ENCODE measurements around the gene VPS13C.

- TF ChIP-seq, protein P1, sequence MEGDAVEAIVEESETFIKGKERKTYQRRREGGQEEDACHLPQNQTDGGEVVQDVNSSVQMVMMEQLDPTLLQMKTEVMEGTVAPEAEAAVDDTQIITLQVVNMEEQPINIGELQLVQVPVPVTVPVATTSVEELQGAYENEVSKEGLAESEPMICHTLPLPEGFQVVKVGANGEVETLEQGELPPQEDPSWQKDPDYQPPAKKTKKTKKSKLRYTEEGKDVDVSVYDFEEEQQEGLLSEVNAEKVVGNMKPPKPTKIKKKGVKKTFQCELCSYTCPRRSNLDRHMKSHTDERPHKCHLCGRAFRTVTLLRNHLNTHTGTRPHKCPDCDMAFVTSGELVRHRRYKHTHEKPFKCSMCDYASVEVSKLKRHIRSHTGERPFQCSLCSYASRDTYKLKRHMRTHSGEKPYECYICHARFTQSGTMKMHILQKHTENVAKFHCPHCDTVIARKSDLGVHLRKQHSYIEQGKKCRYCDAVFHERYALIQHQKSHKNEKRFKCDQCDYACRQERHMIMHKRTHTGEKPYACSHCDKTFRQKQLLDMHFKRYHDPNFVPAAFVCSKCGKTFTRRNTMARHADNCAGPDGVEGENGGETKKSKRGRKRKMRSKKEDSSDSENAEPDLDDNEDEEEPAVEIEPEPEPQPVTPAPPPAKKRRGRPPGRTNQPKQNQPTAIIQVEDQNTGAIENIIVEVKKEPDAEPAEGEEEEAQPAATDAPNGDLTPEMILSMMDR (IDR thresholded peaks at IDR 0.05), result no peak
- TF ChIP-seq POLR2A (IDR thresholded peaks at IDR 0.05), result no peak
Observed at GRCh38 chr15:61929452-61929851, 130.8 kb downstream of the VPS13C start.
